Tongue (tissue), 2 donors: ENCODE results near the gene HIVEP3. TPM values are rescaled to one million over a fixed set of nuclear protein-coding genes. Genes with fewer than 3 reads are reported as not detected.
"Not testable (repeated sequence)": the region's sequence is repeated elsewhere in the genome, so short reads cannot be mapped to it uniquely, and the experiment has no call there.

Source experiments
- DNase-seq: peaks from one replicate; pipeline ENCODE4 v3.0.0-alpha.2; 2015
- total RNA-seq: library from RNA; depleted of rRNA; stranded (reverse); fragments of >200 nt; gene quantifications from one replicate; pipeline ENCODE4 v1.2.3, GENCODE V29; 2014

HIVEP3 gene
- total RNA-seq, 1 donor from 2014 or later = 2.5 TPM

- DNase-seq = no peak
Observed at GRCh38 chr1:41580520-41581172, 338.1 kb downstream of the HIVEP3 start.

- DNase-seq = no peak
Observed at GRCh38 chr1:41580021-41580420, 338.7 kb downstream of the HIVEP3 start.

GRCh38 chr1:41578712-41579335, 339.9 kb downstream of the HIVEP3 start:
- no peak for DNase-seq

- no peak for DNase-seq
Observed at GRCh38 chr1:41576620-41577019, 342.1 kb downstream of the HIVEP3 start.

- no peak for DNase-seq
Observed at GRCh38 chr1:41576206-41576605, 342.5 kb downstream of the HIVEP3 start.

- no peak for DNase-seq
Observed at GRCh38 chr1:41574842-41575241, 343.9 kb downstream of the HIVEP3 start.

GRCh38 chr1:41573785-41574713, 344.7 kb downstream of the HIVEP3 start:
- peak; percentile 95 for DNase-seq

GRCh38 chr1:41573194-41573593, 345.5 kb downstream of the HIVEP3 start:
- no peak for DNase-seq

GRCh38 chr1:41572224-41572623, 346.5 kb downstream of the HIVEP3 start:
- no peak for DNase-seq

- DNase-seq = no peak
Observed at GRCh38 chr1:41571041-41571440, 347.7 kb downstream of the HIVEP3 start.

GRCh38 chr1:41568204-41568603, 350.5 kb downstream of the HIVEP3 start:
- no peak for DNase-seq

- DNase-seq = no peak
Observed at GRCh38 chr1:41566969-41567368, 351.8 kb downstream of the HIVEP3 start.

- DNase-seq = no peak
Observed at GRCh38 chr1:41566274-41566885, 352.3 kb downstream of the HIVEP3 start.

- no peak for DNase-seq
Observed at GRCh38 chr1:41564741-41565475, 353.8 kb downstream of the HIVEP3 start.

- DNase-seq = no peak
Observed at GRCh38 chr1:41562328-41562727, 356.4 kb downstream of the HIVEP3 start.

GRCh38 chr1:41560931-41561330, 357.8 kb downstream of the HIVEP3 start:
- peak; percentile 38 for DNase-seq

GRCh38 chr1:41560496-41560895, 358.2 kb downstream of the HIVEP3 start:
- no peak for DNase-seq

- DNase-seq = no peak
Observed at GRCh38 chr1:41559331-41559730, 359.4 kb downstream of the HIVEP3 start.

GRCh38 chr1:41558761-41559171, 360.0 kb downstream of the HIVEP3 start:
- peak; percentile 98 for DNase-seq

- DNase-seq = no peak
Observed at GRCh38 chr1:41557751-41558455, 360.8 kb downstream of the HIVEP3 start.

GRCh38 chr1:41554746-41555145, 364.0 kb downstream of the HIVEP3 start:
- DNase-seq = not testable (repeated sequence)
